ENCODE measurements around the gene CATSPERZ. TPM values are rescaled to one million over a fixed set of nuclear protein-coding genes. Genes with fewer than 3 reads are reported as not detected.

CATSPERZ gene
- total and polyA plus RNA-seq, 2 donors (not counting 3 experiments of a cell fraction or from before 2014, with no cell fraction given): 0.11 TPM; not detected in 1

- Histone ChIP-seq H3K9ac (replicated peaks; ENCODE audit: extremely low read depth, insufficient read depth, low read length) (no peak overlapping the region), H2AFZ (ENCODE audit: low read depth, low read length) (no peak overlapping the region), H3K4me2 (ENCODE audit: insufficient read depth, low read length) (no peak overlapping the region), H3K27me3 (ENCODE audit: control insufficient read depth in 2 of 2, insufficient read depth in 2 of 2, low read length in 2 of 2) (no peaks in the 10 kb centered on the region), H3K79me2 (ENCODE audit: control insufficient read depth, insufficient read depth, low read length) (peaks cover 32% of the 10 kb centered on the region), H4K20me1 (replicated peaks; ENCODE audit: control insufficient read depth, extremely low read depth, insufficient read depth, low read length) (no peaks in the 10 kb centered on the region), H3K9me3 (replicated peaks; ENCODE audit: control insufficient read depth, insufficient read depth, low read length) (no peaks in the 10 kb centered on the region), H3K27ac (ENCODE audit: insufficient read depth, low read depth, low read length) (no peak overlapping the region), H3K36me3 (ENCODE audit: control insufficient read depth in 2 of 2, extremely low read depth in 1 of 2, insufficient read depth in 2 of 2, low read length in 2 of 2) (peaks cover 14 to 37% of the 10 kb centered on the region in 2 experiments), H3K9me1 (replicated peaks; ENCODE audit: control insufficient read depth, extremely low read depth, insufficient read depth, low read length) (no peaks in the 10 kb centered on the region), H3K4me1 (ENCODE audit: control insufficient read depth, extremely low read depth, insufficient read depth, low read length) (peaks cover 18% of the 10 kb centered on the region), H3K4me3 (replicated peaks in 1 of 3; ENCODE audit: insufficient read depth in 1 of 3, low read depth in 1 of 3, low read length in 3 of 3) (no peak overlapping the region)
- ChIA-PET CTCF (interaction anchor here (0.9 to 1.5 kb wide), 4 partner anchors 7 to 51 kb away, joined by 4 to 5 read pairs (median 4); no protein-coding TSS in a partner anchor), POLR2A (no interaction called here)
- dilution Hi-C loops (cut with MboI; ENCODE audit: extremely low pct_ligation_motif_present, low sequenced_read_pairs) (no loop called here), intact Hi-C loops (cut with micrococcal nuclease) (no loop called here)
- no TSS peak for BruUV-seq (replicated peaks)
- DNase-seq (ENCODE audit: low read depth, low spot score) (no peak), FAIRE-seq (no peak)
- TF ChIP-seq POLR2AphosphoS5 (IDR thresholded peaks at IDR 0.05; ENCODE audit: insufficient read depth, low read depth, low read length): no peak
- TF ChIP-seq MYC (IDR thresholded peaks at IDR 0.05; ENCODE audit: low read depth, low read length): no peak
- no peak for TF ChIP-seq JUN (IDR thresholded peaks at IDR 0.05; ENCODE audit: borderline replicate concordance, insufficient read depth, insufficient read length, low read depth)
- TF ChIP-seq GATA2 (IDR thresholded peaks at IDR 0.05; ENCODE audit: insufficient read depth, insufficient read length, low read depth, low read length): no peak
- no peak for TF ChIP-seq EZH2 (IDR thresholded peaks at IDR 0.05; ENCODE audit: borderline replicate concordance, low read depth, low read length, severe bottlenecking)
- no peak for TF ChIP-seq FOS (IDR thresholded peaks at IDR 0.05; ENCODE audit: borderline replicate concordance, insufficient read depth, low read length)
- TF ChIP-seq MAX (IDR thresholded peaks at IDR 0.05; ENCODE audit: insufficient read depth, insufficient read length): no peak
- no peak for TF ChIP-seq CTCF (IDR thresholded peaks at IDR 0.05; ENCODE audit: extremely low read depth in 1 of 2, insufficient read depth in 1 of 2, low read depth in 1 of 2, low read length in 2 of 2)
Measured at GRCh38 chr11:64255135-64256128, 44.7 kb upstream of the CATSPERZ start.

Data from endothelial cell of umbilical vein (primary cell).